Neuronal stem cell (in vitro differentiated cells): ENCODE results near the gene EED.

Experiments
- DNase-seq: peaks from one replicate; pipeline ENCODE4 v3.0.0-alpha.2; 2013; ENCODE audit warnings: low spot score
- H2AFZ ChIP-seq: one replicate; pipeline ENCODE4 v1.6.1; 2013; ENCODE audit warnings: mild to moderate bottlenecking, low read length, inconsistent platforms
- H2AK5ac ChIP-seq: 2 replicates; pipeline ENCODE4 v1.6.1; 2013; ENCODE audit warnings: low read depth, mild to moderate bottlenecking, inconsistent platforms, low read length, moderate library complexity, mixed read lengths
- H2BK120ac ChIP-seq: 2 replicates; pipeline ENCODE4 v1.6.1; 2013; ENCODE audit warnings: low read depth, mild to moderate bottlenecking, inconsistent platforms, low read length, moderate library complexity, mixed read lengths
- H2BK12ac ChIP-seq: one replicate; pipeline ENCODE4 v1.6.1; 2013; ENCODE audit warnings: low read length, inconsistent platforms
- H2BK15ac ChIP-seq: 2 replicates; pipeline ENCODE4 v1.6.1; 2013; ENCODE audit warnings: mild to moderate bottlenecking, low read length, inconsistent platforms, mixed read lengths
- H2BK5ac ChIP-seq: one replicate; pipeline ENCODE4 v1.6.1; 2013; ENCODE audit warnings: inconsistent platforms, mild to moderate bottlenecking, low read length, moderate library complexity
- H3K14ac ChIP-seq: one replicate; pipeline ENCODE4 v1.6.1; 2013; ENCODE audit warnings: low read length, inconsistent platforms
- H3K18ac ChIP-seq: 2 replicates; pipeline ENCODE4 v1.6.1; 2013; ENCODE audit warnings: low read length, inconsistent platforms
- H3K23ac ChIP-seq: 2 replicates; pipeline ENCODE4 v1.6.1; 2013; ENCODE audit warnings: low read depth, mild to moderate bottlenecking, mixed read lengths, low read length, inconsistent platforms; ENCODE audit not compliant: poor library complexity
- H3K27ac ChIP-seq: replicated peaks from 3 replicates; pipeline ENCODE4 v1.5.1; 2013; ENCODE audit warnings: low read length, inconsistent platforms
- H3K27me3 ChIP-seq, 3 experiments: 2 replicates each; pipeline ENCODE4 v1.6.1; 2013; ENCODE audit warnings: low read length in 3 of 3, mild to moderate bottlenecking in 2 of 3, inconsistent platforms in 1 of 3, low read depth in 1 of 3, mixed read lengths in 1 of 3, moderate library complexity in 1 of 3; ENCODE audit not compliant: control insufficient read depth in 3 of 3, insufficient read depth in 3 of 3
- H3K36me3 ChIP-seq, 2 donors: replicated peaks in 1 of 2; 2 replicates each; pipeline ENCODE4 v1.6.1; 2013; ENCODE audit warnings: low read length in 2 of 2; ENCODE audit not compliant: control insufficient read depth in 2 of 2, insufficient read depth in 2 of 2
- H3K4ac ChIP-seq: 2 replicates; pipeline ENCODE4 v1.6.1; 2013; ENCODE audit warnings: inconsistent platforms, mild to moderate bottlenecking, low read length, moderate library complexity
- H3K4me1 ChIP-seq, 2 donors: 1 replicate in 1 of 2; 2 replicates in 1 of 2; pipeline ENCODE4 v1.6.1; 2013; ENCODE audit warnings: low read length in 2 of 2, low read depth in 1 of 2; ENCODE audit not compliant: control insufficient read depth in 2 of 2, insufficient read depth in 1 of 2
- H3K4me2 ChIP-seq: one replicate; pipeline ENCODE4 v1.6.1; 2013; ENCODE audit warnings: mild to moderate bottlenecking, low read length, inconsistent platforms; ENCODE audit not compliant: insufficient read depth, poor library complexity, severe bottlenecking
- H3K4me3 ChIP-seq, 2 donors: 2 replicates each; pipeline ENCODE4 v1.5.1; 2013; ENCODE audit warnings: low read length in 2 of 2, mild to moderate bottlenecking in 2 of 2, inconsistent platforms in 1 of 2, moderate library complexity in 1 of 2
- H3K79me1 ChIP-seq: one replicate; pipeline ENCODE4 v1.6.1; 2013; ENCODE audit warnings: low read depth, mild to moderate bottlenecking, inconsistent platforms, low read length, moderate library complexity
- H3K9ac ChIP-seq: one replicate; pipeline ENCODE4 v1.6.1; 2013; ENCODE audit warnings: mild to moderate bottlenecking, low read depth, low read length, inconsistent platforms; ENCODE audit not compliant: poor library complexity
- H3K9me3 ChIP-seq, 2 donors: replicated peaks in 1 of 2; 2 replicates each; pipeline versions ENCODE3 to v1.6.1; 2013; ENCODE audit warnings: low read length in 2 of 2, mild to moderate bottlenecking in 2 of 2, inconsistent platforms in 1 of 2, low read depth in 1 of 2, mixed read lengths in 1 of 2, moderate library complexity in 1 of 2; ENCODE audit not compliant: control insufficient read depth in 2 of 2, insufficient read depth in 1 of 2
- H4K8ac ChIP-seq: one replicate; pipeline ENCODE4 v1.6.1; 2013; ENCODE audit warnings: low read depth, mild to moderate bottlenecking, inconsistent platforms, low read length, moderate library complexity
- H4K91ac ChIP-seq: one replicate; pipeline ENCODE4 v1.6.1; 2013; ENCODE audit warnings: low read length, low read depth, mild to moderate bottlenecking, inconsistent platforms; ENCODE audit not compliant: poor library complexity
- WGBS, 2 donors: extraction: QIAGEN DNeasy Blood & Tissue Kit; methylation state at CpG; one replicate each; pipeline ENCODE4 v1.1.7; 2013; ENCODE audit warnings: missing lambda C conversion rate in 2 of 2, mixed read lengths in 1 of 2; ENCODE audit not compliant: insufficient read length in 2 of 2, insufficient replicate concordance in 1 of 2; ENCODE audit errors: extremely low coverage in 2 of 2; 5-methylcytosine and 5-hydroxymethylcytosine counted together

The EED gene

GRCh38 chr11:86210898-86211297, 33.7 kb upstream of the EED start:
- Histone ChIP-seq H3K4me1 (no peaks in the 10 kb centered on the region), H3K27me3 (peaks cover 0 to 6% (median 0%) of the 10 kb centered on the region in 3 experiments), H3K9ac (no peak overlapping the region), H3K14ac (no peak overlapping the region), H3K4me2 (no peak overlapping the region), H3K9me3 (no peaks in the 10 kb centered on the region), H2BK12ac (no peak overlapping the region), H3K18ac (no peak overlapping the region), H2BK15ac (no peak overlapping the region), H2BK120ac (no peak overlapping the region), H4K8ac (no peak overlapping the region), H2AFZ (no peak overlapping the region), H3K79me1 (no peaks in the 10 kb centered on the region), H4K91ac (no peak overlapping the region), H3K23ac (no peak overlapping the region), H2BK5ac (no peak overlapping the region), H3K27ac (no peak overlapping the region), H3K4me3 (no peak overlapping the region), H3K36me3 (no peaks in the 10 kb centered on the region), H3K4ac (no peak overlapping the region), H2AK5ac (no peak overlapping the region)
- DNase-seq = no peak
- no CpG with 5 or more reads among the region's 4 CpGs for WGBS, 2 donors

DNA sequence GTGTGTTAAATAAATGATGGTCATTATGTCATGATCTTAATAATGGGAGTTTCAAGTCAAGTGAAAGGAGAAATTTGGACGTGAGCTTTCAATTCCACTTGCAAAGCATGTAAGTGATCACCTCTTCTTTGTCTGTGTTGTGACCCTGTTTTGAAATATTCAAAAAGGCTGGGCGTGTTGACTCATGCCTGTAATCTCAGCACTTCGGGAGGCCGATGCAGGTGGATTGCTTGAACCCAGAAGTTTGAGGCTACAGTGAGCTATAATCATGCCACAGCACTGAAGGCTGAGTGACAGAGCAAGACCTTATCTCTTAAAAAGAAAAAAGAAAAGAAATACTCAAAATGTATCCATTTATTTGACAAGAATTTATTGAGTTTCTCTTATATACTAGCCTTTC, 32.9 kb upstream of the EED start:
- Histone ChIP-seq H4K8ac (no peak overlapping the region), H3K4ac (no peak overlapping the region), H2AK5ac (no peak overlapping the region), H2BK120ac (no peak overlapping the region), H3K27me3 (peaks cover 0 to 6% (median 0%) of the 10 kb centered on the region in 3 experiments), H3K18ac (no peak overlapping the region), H3K9me3 (no peaks in the 10 kb centered on the region), H2BK12ac (no peak overlapping the region), H2BK5ac (no peak overlapping the region), H3K14ac (no peak overlapping the region), H3K36me3 (no peaks in the 10 kb centered on the region), H3K9ac (no peak overlapping the region), H2AFZ (no peak overlapping the region), H3K23ac (no peak overlapping the region), H3K4me1 (no peaks in the 10 kb centered on the region), H3K4me3 (no peak overlapping the region), H4K91ac (no peak overlapping the region), H2BK15ac (no peak overlapping the region), H3K4me2 (no peak overlapping the region), H3K79me1 (no peaks in the 10 kb centered on the region), H3K27ac (no peak overlapping the region)
- WGBS, 2 donors = no CpG with 5 or more reads among the region's 4 CpGs
- no peak for DNase-seq

DNA sequence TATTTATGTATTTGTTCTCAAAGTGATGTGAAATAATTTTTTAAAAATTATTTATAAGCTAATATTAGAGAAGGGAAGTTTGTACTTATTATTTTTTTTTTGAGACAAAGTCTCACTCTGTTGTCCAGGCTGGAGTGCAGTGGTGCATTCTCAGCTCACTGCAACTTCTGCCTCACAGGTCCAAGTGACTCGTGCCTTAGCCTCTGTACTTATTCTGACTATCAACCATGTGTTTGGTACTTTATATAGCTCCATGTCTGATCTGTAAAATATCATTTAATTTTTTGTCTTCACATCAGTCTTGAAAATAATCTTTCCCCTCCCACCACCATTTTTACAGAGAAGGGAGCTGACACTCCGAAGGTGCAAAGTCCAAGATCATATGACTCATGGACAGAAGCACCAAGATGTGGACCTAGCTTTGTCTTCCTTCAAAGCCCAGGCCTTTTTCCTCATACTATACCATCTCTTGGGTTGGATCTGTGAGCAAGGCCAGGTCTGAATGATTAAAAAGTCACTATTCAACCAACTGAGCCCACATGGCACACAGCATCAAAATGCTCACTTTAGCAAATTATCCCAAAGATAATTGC, 32.4 kb upstream of the EED start:
- Histone ChIP-seq H3K27ac (no peak overlapping the region), H2BK12ac (no peak overlapping the region), H2BK15ac (no peak overlapping the region), H3K18ac (no peak overlapping the region), H2AK5ac (no peak overlapping the region), H3K14ac (no peak overlapping the region), H4K91ac (no peak overlapping the region), H2AFZ (no peak overlapping the region), H4K8ac (no peak overlapping the region), H3K27me3 (peaks cover 0 to 6% (median 0%) of the 10 kb centered on the region in 3 experiments), H3K9ac (no peak overlapping the region), H3K9me3 (no peaks in the 10 kb centered on the region), H3K23ac (no peak overlapping the region), H3K4me2 (no peak overlapping the region), H2BK5ac (no peak overlapping the region), H3K4ac (no peak overlapping the region), H2BK120ac (no peak overlapping the region), H3K4me3 (no peak overlapping the region), H3K79me1 (no peaks in the 10 kb centered on the region), H3K4me1 (no peaks in the 10 kb centered on the region), H3K36me3 (no peaks in the 10 kb centered on the region)
- no peak for DNase-seq
- WGBS, 2 donors = no CpG with 5 or more reads among the region's 2 CpGs

GRCh38 chr11:86214710-86215109, 29.8 kb upstream of the EED start:
- H2AFZ ChIP-seq = no peak overlapping the region
- H3K23ac ChIP-seq = no peak overlapping the region
- H3K4me3 ChIP-seq = no peak overlapping the region
- no peak overlapping the region for H2BK5ac ChIP-seq
- peaks cover 0 to 4% (median 0%) of the 10 kb centered on the region in 3 experiments for H3K27me3 ChIP-seq
- H3K79me1 ChIP-seq = no peaks in the 10 kb centered on the region
- H3K27ac ChIP-seq = no peak overlapping the region
- H2AK5ac ChIP-seq = no peak overlapping the region
- DNase-seq = no peak
- H2BK12ac ChIP-seq = no peak overlapping the region
- H3K9me3 ChIP-seq = no peaks in the 10 kb centered on the region
- no peak overlapping the region for H4K8ac ChIP-seq
- H3K4me2 ChIP-seq = no peak overlapping the region
- H4K91ac ChIP-seq = no peak overlapping the region
- no peak overlapping the region for H2BK15ac ChIP-seq
- H3K14ac ChIP-seq = no peak overlapping the region
- WGBS, 2 donors = no CpG with 5 or more reads among the region's 1 CpG
- H3K4ac ChIP-seq = no peak overlapping the region
- H3K36me3 ChIP-seq = no peaks in the 10 kb centered on the region
- H3K9ac ChIP-seq = no peak overlapping the region
- H3K4me1 ChIP-seq = peaks cover 0 to 1% of the 10 kb centered on the region in 2 donors
- no peak overlapping the region for H2BK120ac ChIP-seq
- no peak overlapping the region for H3K18ac ChIP-seq
